Ovary (tissue), 9 donors: Measurements from ENCODE around the gene HDC. TPM values are rescaled to one million over a fixed set of nuclear protein-coding genes. Genes with fewer than 3 reads are reported as not detected.

ENCODE experiments used
- DNase-seq, 5 donors: peaks; one replicate each; pipeline ENCODE4 v3.0.0-alpha.2; 2019 to 2020
- H3K27ac ChIP-seq, 2 donors: fragments of 200-600 bp; one replicate each; pipeline versions ENCODE4 v1.5.1 to v1.8.0; 2019 to 2022
- H3K27me3 ChIP-seq: fragments of 200-600 bp; one replicate; pipeline ENCODE4 v1.8.0; 2022
- H3K36me3 ChIP-seq: fragments of 200-600 bp; sonication (generic); one replicate; pipeline ENCODE4 v1.5.1; 2019
- H3K4me1 ChIP-seq: one replicate; pipeline ENCODE4 v1.8.1; 2013; ENCODE audit warnings: mild to moderate bottlenecking, moderate library complexity; ENCODE audit not compliant: insufficient read depth
- H3K4me3 ChIP-seq: fragments of 200-600 bp; sonication (generic); one replicate; pipeline ENCODE4 v1.5.1; 2017
- H3K9me3 ChIP-seq, 2 donors: fragments of 200-600 bp in 1 of 2; sonication (generic) in 1 of 2; one replicate each; pipeline versions ENCODE4 v1.5.1 to v1.8.1; 2013 to 2019; ENCODE audit warnings: mild to moderate bottlenecking in 1 of 2, moderate library complexity in 1 of 2
- CTCF ChIP-seq, 3 donors: fragments of 450-650 bp in 2 of 3; fragments of 200-600 bp in 1 of 3; IDR thresholded peaks; one replicate each; pipeline versions ENCODE4 v1.5.1 to v1.8.0; 2016 to 2022; ENCODE audit warnings: antibody characterized with exemption in 3 of 3, mild to moderate bottlenecking in 1 of 3
- EP300 ChIP-seq: sonication (generic); formaldehyde crosslinking; IDR thresholded peaks from one replicate; pipeline ENCODE4 v1.6.1; 2017; ENCODE audit warnings: antibody characterized with exemption
- POLR2A ChIP-seq: fragments of 450-650 bp; IDR thresholded peaks from one replicate; pipeline ENCODE4 v1.6.1; 2017; ENCODE audit warnings: antibody characterized with exemption, mild to moderate bottlenecking, moderate library complexity
- WGBS, 3 donors: extraction: QIAGEN DNeasy Blood & Tissue Kit in 1 of 3; methylation state at CpG; one replicate each; pipeline versions ENCODE4 v1.1.5 to v1.1.7; 2013 to 2017; 5-methylcytosine and 5-hydroxymethylcytosine counted together
- intact Hi-C, 4 donors: fragments of 100-400 bp; cut with DNase I; formaldehyde crosslinking; loops; one replicate each; pipeline versions ENCODE4 v1.11.0 to v1.15.1; 2022 to 2023
- polyA plus RNA-seq, 2 donors: library from polyadenylated mRNA; stranded (reverse); fragments of 200-250 nt in 1 of 2; fragments of 350-450 nt in 1 of 2; fragmentation: Illumina TruSeq in 1 of 2; extraction: RNeasy Lipid Tissue Mini Kit (QIAGEN cat#74804) in 1 of 2; gene quantifications; one replicate each; pipeline ENCODE4 v1.2.3, GENCODE V29; 2013 to 2014
- total RNA-seq, 7 donors: library from RNA; depleted of rRNA in 2 of 7; stranded (reverse); fragments of >200 nt in 2 of 7; fragmentation: NEBNext Ultra II Directional in 3 of 7; extraction: Animal tissue kit (Norgen Biotek cat#: 25700) in 3 of 7; gene quantifications; one replicate each; pipeline versions ENCODE4 v1.1.0 to v1.2.4, GENCODE V29; 2016 to 2023
- donor health status: DM: no; HTN: no; CAD: no; lungs with moderate emphysema.
- donor health status: DM: no; HTN: no; CAD: no.
- donor health status: Bipolar disorder and iron deficiency.
- donor health status: DM: yes; HTN: yes; CAD: no.
- donor health status: DM: no; HTN: no; CAD: no.
- donor health status: DM: yes; HTN: yes; CAD: no.

The HDC gene
- total and polyA plus RNA-seq, 9 donors = 0.13 to 2.4 (median 0.94) TPM; not detected in 4

- H3K4me1 ChIP-seq = no peaks in the 10 kb centered on the region
- no peak overlapping the region for H3K27ac ChIP-seq
- H3K27me3 ChIP-seq = no peaks in the 10 kb centered on the region
- no peaks in the 10 kb centered on the region for H3K9me3 ChIP-seq
- intact Hi-C loops = no loop called here
- no peak overlapping the region for H3K4me3 ChIP-seq
- TF ChIP-seq POLR2A (no peak), EP300 (no peak), CTCF (IDR thresholded peaks at IDR 0.05) (no peak)
- H3K36me3 ChIP-seq = no peaks in the 10 kb centered on the region
- WGBS, 3 donors = 68 to 78% (median 72%) methylated on average over 1 of the region's 1 CpG
- no peak for DNase-seq
Measured at GRCh38 chr15:50218691-50219090, 46.8 kb downstream of the HDC start.

- intact Hi-C loops = no loop called here
- DNase-seq = no peak
- TF ChIP-seq POLR2A (no peak), CTCF (IDR thresholded peaks at IDR 0.05) (no peak), EP300 (no peak)
- H3K9me3 ChIP-seq = no peaks in the 10 kb centered on the region
- no peak overlapping the region for H3K4me3 ChIP-seq
- no peak overlapping the region for H3K27ac ChIP-seq
- no peaks in the 10 kb centered on the region for H3K27me3 ChIP-seq
- H3K4me1 ChIP-seq = no peaks in the 10 kb centered on the region
- no peaks in the 10 kb centered on the region for H3K36me3 ChIP-seq
- 48 to 55% (median 55%) methylated on average over 1 of the region's 1 CpG for WGBS, 3 donors
Measured at GRCh38 chr15:50218291-50218690, 47.2 kb downstream of the HDC start.

- Histone ChIP-seq H3K36me3 (no peaks in the 10 kb centered on the region), H3K9me3 (no peaks in the 10 kb centered on the region), H3K27ac (no peak overlapping the region), H3K27me3 (no peaks in the 10 kb centered on the region), H3K4me3 (no peak overlapping the region), H3K4me1 (no peaks in the 10 kb centered on the region)
- no peak for DNase-seq
- intact Hi-C loops = no loop called here
- WGBS, 3 donors = 46 to 61% (median 55%) methylated on average over 8 of the region's 8 CpGs
- TF ChIP-seq CTCF (IDR thresholded peaks at IDR 0.05) (no peak), POLR2A (no peak), EP300 (no peak)
Measured at GRCh38 chr15:50210462-50211157, 54.9 kb downstream of the HDC start.

DNA sequence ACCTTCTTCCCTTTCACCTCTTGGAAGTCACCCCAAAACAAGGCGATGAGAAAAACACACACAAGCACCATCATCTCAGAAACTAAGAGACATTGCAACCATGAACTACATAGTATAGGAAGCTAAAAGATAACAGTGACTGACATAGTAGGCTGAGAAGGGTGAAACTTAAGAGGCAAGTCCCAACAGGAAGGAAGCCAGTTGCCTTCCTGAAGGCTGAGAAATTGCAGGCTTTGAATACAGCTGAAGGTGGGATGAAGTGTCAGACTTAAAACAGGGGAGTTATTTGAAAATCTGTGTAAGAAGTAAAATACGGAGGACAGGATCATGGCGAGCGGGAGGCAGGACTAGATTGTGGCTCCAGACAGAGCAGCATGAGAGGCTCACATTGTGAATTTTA, 55.7 kb downstream of the HDC start:
- intact Hi-C loops = no loop called here
- TF ChIP-seq EP300 = no peak
- no peak for TF ChIP-seq POLR2A
- no peak for TF ChIP-seq CTCF (IDR thresholded peaks at IDR 0.05)
- Histone ChIP-seq H3K4me1 (no peaks in the 10 kb centered on the region), H3K36me3 (no peaks in the 10 kb centered on the region), H3K27ac (no peak overlapping the region), H3K9me3 (no peaks in the 10 kb centered on the region), H3K4me3 (no peak overlapping the region), H3K27me3 (no peaks in the 10 kb centered on the region)
- DNase-seq = no peak
- 85 to 89% (median 87%) methylated on average over 4 of the region's 4 CpGs for WGBS, 3 donors
